Right lobe of liver (tissue), 4 donors: ENCODE measurements around the gene ANKRD27.

Experiments used
- POLR2A ChIP-seq: fragments of 450-650 bp; IDR thresholded peaks from one replicate; pipeline ENCODE4 v1.6.1; 2017; ENCODE audit warnings: antibody characterized with exemption, mild to moderate bottlenecking
- TF ChIP-seq, protein P1 (sequence below), 4 donors: fragments of 200-600 bp in 3 of 4; fragments of 450-650 bp in 1 of 4; IDR thresholded peaks; one replicate each; pipeline versions ENCODE4 v1.5.1 to v1.8.0; 2016 to 2022; ENCODE audit warnings: antibody characterized with exemption in 4 of 4, mild to moderate bottlenecking in 2 of 4
- donor health status: DM: no; HTN: no; CAD: no.
- donor health status: DM: no; HTN: no; CAD: no.
- donor health status: DM: no; HTN: yes; CAD: no.

DNA sequence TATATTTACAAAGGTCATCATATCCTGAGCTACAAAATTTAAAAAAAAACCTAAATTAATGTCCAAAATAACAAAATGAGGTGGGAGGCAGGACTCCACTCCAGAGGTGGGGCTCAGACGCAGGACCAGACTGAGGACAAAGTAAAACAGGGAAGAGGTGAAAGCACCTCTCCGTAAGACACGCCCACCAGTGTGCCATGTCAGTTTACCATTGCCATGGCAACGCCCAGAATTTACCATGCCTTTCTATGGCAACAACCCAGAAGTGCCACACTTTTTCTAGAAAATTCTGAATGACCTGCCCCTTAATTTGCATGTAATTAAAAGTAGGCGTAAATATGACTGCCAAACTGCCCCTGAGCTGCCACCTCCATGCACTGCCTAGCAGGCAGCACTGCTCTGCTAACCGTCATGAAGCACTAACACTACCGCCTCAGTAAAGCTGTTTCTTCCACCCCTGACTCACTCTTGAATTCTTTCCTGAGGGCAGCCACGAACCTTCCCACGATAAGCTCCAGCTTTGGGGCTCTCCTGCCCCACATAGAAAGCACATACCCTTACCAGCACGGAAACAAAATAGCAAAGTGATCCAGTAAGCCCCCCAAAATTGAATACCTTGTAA lies 116.3 kb downstream of the ANKRD27 start:
- TF ChIP-seq, protein P1, sequence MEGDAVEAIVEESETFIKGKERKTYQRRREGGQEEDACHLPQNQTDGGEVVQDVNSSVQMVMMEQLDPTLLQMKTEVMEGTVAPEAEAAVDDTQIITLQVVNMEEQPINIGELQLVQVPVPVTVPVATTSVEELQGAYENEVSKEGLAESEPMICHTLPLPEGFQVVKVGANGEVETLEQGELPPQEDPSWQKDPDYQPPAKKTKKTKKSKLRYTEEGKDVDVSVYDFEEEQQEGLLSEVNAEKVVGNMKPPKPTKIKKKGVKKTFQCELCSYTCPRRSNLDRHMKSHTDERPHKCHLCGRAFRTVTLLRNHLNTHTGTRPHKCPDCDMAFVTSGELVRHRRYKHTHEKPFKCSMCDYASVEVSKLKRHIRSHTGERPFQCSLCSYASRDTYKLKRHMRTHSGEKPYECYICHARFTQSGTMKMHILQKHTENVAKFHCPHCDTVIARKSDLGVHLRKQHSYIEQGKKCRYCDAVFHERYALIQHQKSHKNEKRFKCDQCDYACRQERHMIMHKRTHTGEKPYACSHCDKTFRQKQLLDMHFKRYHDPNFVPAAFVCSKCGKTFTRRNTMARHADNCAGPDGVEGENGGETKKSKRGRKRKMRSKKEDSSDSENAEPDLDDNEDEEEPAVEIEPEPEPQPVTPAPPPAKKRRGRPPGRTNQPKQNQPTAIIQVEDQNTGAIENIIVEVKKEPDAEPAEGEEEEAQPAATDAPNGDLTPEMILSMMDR (IDR thresholded peaks at IDR 0.05), result no peak
- TF ChIP-seq POLR2A, result no peak
